K562 (cell line): ENCODE data around the gene ZEB2. TPM values are rescaled to one million over a fixed set of nuclear protein-coding genes. Genes with fewer than 3 reads are reported as not detected.

Experiments
- ATAC-seq: fragments of 200-7000 bp; cut with Tn5 transposase; 3 replicates; pipeline ENCODE4 v1.9.1; 2020; ENCODE audit warnings: moderate library complexity
- BruUV-seq: library from RNA; stranded (reverse); fragments of 400-500 nt; replicated peaks from 2 replicates; lab custom pipeline; 2021; lab: Mats Ljungman, UMichigan
- CTCF ChIA-PET: fragments of 300-600 bp; formaldehyde crosslinking; extraction: SDS; loops from one replicate; lab custom pipeline; 2021; ENCODE audit warnings: low intra/inter-chr PET ratio; lab: Yijun Ruan, JAX
- POLR2A ChIA-PET: fragments of 300-600, 350-650 bp; sonication (Branson Sonifier 250); formaldehyde crosslinking; extraction: SDS; loops from one replicate; lab custom pipeline; 2021; ENCODE audit warnings: antibody characterized with exemption, inconsistent platforms; lab: Yijun Ruan, JAX
- DNase-seq, 4 experiments: peaks; one replicate each; pipeline versions ENCODE4 v3.0.0 to v3.0.0-alpha.2; 2011 to 2018; ENCODE audit warnings: low spot score in 3 of 4, mixed read lengths in 3 of 4; ENCODE audit errors: extremely low read depth in 1 of 4
- FAIRE-seq: peaks from 2 replicates; lab custom pipeline; 2011; peaks lifted over from hg19 to GRCh38; lab: Jason Lieb, UNC
- H2AFZ ChIP-seq: 2 replicates; pipeline ENCODE4 v1.6.0; 2011; ENCODE audit warnings: low read depth, low read length, control low read depth, inconsistent platforms
- H3K27ac ChIP-seq: fragments of 200-600 bp; 3 replicates; pipeline ENCODE4 v1.8.0; 2011; ENCODE audit warnings: low read depth, mild to moderate bottlenecking, control low read depth, inconsistent platforms, low read length, moderate library complexity, mixed read lengths; ENCODE audit errors: extremely low read depth
- H3K27me3 ChIP-seq, 2 experiments: fragments of 300-600 bp in 1 of 2; 2 replicates in 1 of 2; 3 replicates in 1 of 2; pipeline versions ENCODE4 v1.6.0 to v1.8.0; 2011; ENCODE audit warnings: inconsistent platforms in 2 of 2, low read length in 2 of 2, mild to moderate bottlenecking in 1 of 2, mixed read lengths in 1 of 2, moderate library complexity in 1 of 2; ENCODE audit not compliant: control insufficient read depth in 2 of 2, insufficient read depth in 2 of 2
- H3K36me3 ChIP-seq: fragments of 300-600 bp; 3 replicates; pipeline ENCODE4 v1.8.0; 2011; ENCODE audit warnings: mild to moderate bottlenecking, low read length, inconsistent platforms; ENCODE audit not compliant: control insufficient read depth, insufficient read depth
- H3K4me1 ChIP-seq, 2 experiments: fragments of 200-600 bp in 1 of 2; replicated peaks in 1 of 2; 2 replicates in 1 of 2; 3 replicates in 1 of 2; pipeline versions ENCODE4 v1.5.1 to v1.8.0; 2011; ENCODE audit warnings: inconsistent platforms in 2 of 2, low read length in 2 of 2, mild to moderate bottlenecking in 1 of 2, mixed read lengths in 1 of 2, moderate library complexity in 1 of 2; ENCODE audit not compliant: control insufficient read depth in 2 of 2, insufficient read depth in 2 of 2
- H3K4me2 ChIP-seq: 2 replicates; pipeline ENCODE4 v1.6.1; 2011; ENCODE audit warnings: low read length, control low read depth, inconsistent platforms, mixed read lengths; ENCODE audit not compliant: insufficient read depth
- H3K4me3 ChIP-seq: fragments of 200-600 bp; sonication (generic), shearing (Covaris generic); 2 replicates; pipeline ENCODE4 v1.5.1; 2016; ENCODE audit warnings: control low read depth, inconsistent platforms
- H3K79me2 ChIP-seq: fragments of 200-600 bp; 3 replicates; pipeline ENCODE4 v1.8.0; 2011; ENCODE audit warnings: low read length, inconsistent platforms; ENCODE audit not compliant: control insufficient read depth, insufficient read depth
- H3K9ac ChIP-seq, 2 experiments: 2 replicates each; pipeline versions ENCODE4 v1.6.0 to v1.6.1; 2011; ENCODE audit warnings: low read depth in 2 of 2, low read length in 2 of 2, control low read depth in 1 of 2, inconsistent platforms in 1 of 2, mild to moderate bottlenecking in 1 of 2, mixed read lengths in 1 of 2; ENCODE audit not compliant: insufficient read depth in 1 of 2
- H3K9me1 ChIP-seq: one replicate; pipeline ENCODE4 v1.6.0; 2011; ENCODE audit warnings: inconsistent platforms, mild to moderate bottlenecking, low read length, moderate library complexity; ENCODE audit not compliant: control insufficient read depth, insufficient read depth
- H3K9me3 ChIP-seq: replicated peaks from 2 replicates; pipeline ENCODE4 v1.5.1; 2011; ENCODE audit warnings: low read depth, low read length, inconsistent platforms; ENCODE audit not compliant: control insufficient read depth, insufficient read depth
- H4K20me1 ChIP-seq: replicated peaks from 2 replicates; pipeline ENCODE4 v1.6.1; 2011; ENCODE audit warnings: low read length, inconsistent platforms, mixed read lengths; ENCODE audit not compliant: control insufficient read depth, insufficient read depth
- ATF2 ChIP-seq: sonication (generic); formaldehyde crosslinking; IDR thresholded peaks from 2 replicates; pipeline ENCODE4 v1.8.1; 2022; ENCODE audit warnings: missing genetic modification reagents
- WGBS: fragments of 100-300 bp; shearing (Covaris generic); methylation state at CpG from one replicate; pipeline ENCODE4 v1.1.6; 2016; ENCODE audit warnings: low coverage, mixed read lengths; ENCODE audit not compliant: insufficient coverage; ENCODE audit errors: missing lambda C conversion rate; 5-methylcytosine and 5-hydroxymethylcytosine counted together
- in situ Hi-C: fragments of 300-500 bp; cut with MboI; formaldehyde crosslinking; loops from 4 replicates; pipeline ENCODE4 v1.15.0; 2018; ENCODE audit warnings: inconsistent platforms, mixed read lengths
- intact Hi-C: fragments of 100-400 bp; cut with micrococcal nuclease; formaldehyde crosslinking; loops from 2 replicates; pipeline ENCODE4 v1.14.2; 2022
- polyA plus RNA-seq, 8 experiments: library from polyadenylated mRNA; depleted of rRNA in 4 of 8; stranded (reverse) in 5 of 8; unstranded in 3 of 8; fragments of >200 nt; fragmentation: Nextera tagmentation in 2 of 8; fragmentation: Illumina TruSeq in 1 of 8; extraction: Ambion mirVana in 2 of 8; extraction: Trizol in 1 of 8; gene quantifications; 2 replicates each; pipeline versions ENCODE4 v1.2.1 to v1.2.3, GENCODE V29; 2011 to 2014; ENCODE audit warnings: inconsistent platforms in 1 of 8, missing spikeins in 1 of 8
- total RNA-seq, 7 experiments: library from RNA; depleted of rRNA in 6 of 7; stranded (reverse); fragments of >200 nt in 6 of 7; fragmentation: Illumina TruSeq in 2 of 7; extraction: Trizol in 2 of 7; gene quantifications; 2 replicates each; pipeline versions ENCODE4 v1.2.1 to v1.2.3, GENCODE V29; 2011 to 2021; ENCODE audit warnings: low replicate concordance in 1 of 7
- TF ChIP-seq, protein P1 (sequence below), 2 experiments: fragments of 450-650 bp in 1 of 2; sonication (generic) in 1 of 2; formaldehyde crosslinking in 1 of 2; IDR thresholded peaks in 1 of 2; conservative IDR thresholded peaks in 1 of 2; 2 replicates each; pipeline versions ENCODE4 v1.6.1 to v1.8.1; 2016 to 2023; ENCODE audit warnings: mild to moderate bottlenecking in 2 of 2, moderate library complexity in 2 of 2, inconsistent platforms in 1 of 2, missing genetic modification reagents in 1 of 2

The ZEB2 gene
- total and polyA plus RNA-seq, 9 of the 15 experiments (the other 6 are each of a cell fraction or from before 2014, with no cell fraction given), result 15.1 to 113 (median 72.3) TPM

DNA sequence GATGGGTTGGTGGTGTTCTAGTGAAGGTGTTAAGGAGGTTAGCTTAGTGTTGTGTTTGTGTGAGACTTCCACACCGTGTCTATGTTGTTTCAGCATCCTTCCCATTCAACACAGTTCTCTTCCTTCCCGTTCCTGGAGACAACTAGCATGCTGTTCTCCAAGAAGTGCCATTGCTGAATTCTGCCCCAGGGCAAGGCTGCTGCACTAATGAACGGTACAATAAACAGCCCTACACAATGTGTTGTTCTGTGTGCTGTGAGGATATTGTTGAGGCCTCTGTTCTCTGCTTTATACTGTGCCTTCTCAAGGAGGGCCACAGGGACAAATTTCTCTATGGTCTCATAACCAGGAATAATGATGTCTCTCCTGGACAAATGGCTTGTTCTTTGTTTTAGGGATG lies 39.8 kb upstream of the ZEB2 start (continued):
- TF ChIP-seq, protein P1, sequence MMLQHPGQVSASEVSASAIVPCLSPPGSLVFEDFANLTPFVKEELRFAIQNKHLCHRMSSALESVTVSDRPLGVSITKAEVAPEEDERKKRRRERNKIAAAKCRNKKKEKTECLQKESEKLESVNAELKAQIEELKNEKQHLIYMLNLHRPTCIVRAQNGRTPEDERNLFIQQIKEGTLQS (IDR thresholded peaks at IDR 0.05), result no peak
- TF ChIP-seq, protein P1 (CRISPR knock-in tag; conservative IDR thresholded peaks at IDR 0.05), result no peak
- TF ChIP-seq, all 486 proteins: peak for 0

GRCh38 chr2:144559242-144559641 lies 39.3 kb upstream of the ZEB2 start:
- in situ Hi-C loops (no loop called here), intact Hi-C loops (no loop called here)
- Histone ChIP-seq H3K79me2 (no peaks in the 10 kb centered on the region), H3K9me3 (no peaks in the 10 kb centered on the region), H3K9ac (no peak overlapping the region), H3K27ac (no peak overlapping the region), H2AFZ (peak overlapping the region; percentile 15), H3K4me1 (peaks cover 0 to 3% of the 10 kb centered on the region in 2 experiments; a peak in 3 of 5 replicates), H3K36me3 (no peaks in the 10 kb centered on the region), H3K9me1 (no peaks in the 10 kb centered on the region), H3K27me3 (no peaks in the 10 kb centered on the region), H3K4me2 (no peak overlapping the region), H4K20me1 (no peaks in the 10 kb centered on the region), H3K4me3 (no peak overlapping the region)
- no TSS peak for BruUV-seq
- ATAC-seq, result peak; percentile 47; the same call in 1 of the 3 replicates
- no peak for TF ChIP-seq ATF2 (CRISPR knock-in tag)
- POLR2A ChIA-PET, result interaction anchor here (0.7 to 0.8 kb wide), 2 partner anchors 21 to 24 kb away, joined by 3 to 4 read pairs; no protein-coding TSS in a partner anchor
- CTCF ChIA-PET, result no interaction called here
- WGBS, result 38% methylated on average over 1 of the region's 1 CpG
- FAIRE-seq, result peak; percentile 32
- no peak for DNase-seq
